ENCODE measurements around the gene MFSD1.

DNA sequence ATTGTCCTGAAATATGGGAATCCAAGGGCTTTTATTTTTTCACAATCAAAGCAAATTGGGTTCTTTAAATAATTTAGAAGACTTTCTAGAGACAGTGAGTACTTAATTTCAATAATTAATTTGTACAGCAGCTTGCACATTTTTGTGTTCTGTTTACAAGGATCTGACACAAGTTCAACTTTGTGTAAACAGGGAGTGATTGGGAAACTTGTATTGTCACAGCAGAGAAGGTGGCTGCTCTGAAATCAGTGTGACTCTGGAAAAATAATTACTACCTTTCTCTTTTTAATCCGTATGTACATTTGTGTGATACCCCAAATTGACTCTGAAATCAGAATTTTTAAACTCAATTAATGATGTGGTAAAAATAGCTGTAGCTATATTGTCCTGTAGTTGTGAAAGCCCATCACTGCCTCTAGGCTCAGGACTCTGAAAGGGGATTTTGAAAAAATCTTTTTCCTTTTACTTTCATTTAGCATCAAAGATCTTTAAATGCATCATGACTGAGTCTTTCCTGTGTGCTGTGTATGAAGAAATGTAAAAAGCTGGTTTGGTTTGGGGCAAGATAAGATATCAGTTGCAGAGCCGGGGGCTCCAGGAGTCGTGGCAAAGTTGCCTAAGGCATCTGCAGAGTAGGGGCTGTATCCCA lies 45.1 kb downstream of the MFSD1 start:
- TF ChIP-seq, protein P1, sequence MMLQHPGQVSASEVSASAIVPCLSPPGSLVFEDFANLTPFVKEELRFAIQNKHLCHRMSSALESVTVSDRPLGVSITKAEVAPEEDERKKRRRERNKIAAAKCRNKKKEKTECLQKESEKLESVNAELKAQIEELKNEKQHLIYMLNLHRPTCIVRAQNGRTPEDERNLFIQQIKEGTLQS (IDR thresholded peaks at IDR 0.05; ENCODE audit: insufficient read depth, low read depth, low read length): no peak
- no peak for TF ChIP-seq NRF1 (IDR thresholded peaks at IDR 0.05; ENCODE audit: low read depth, low read length)
- TF ChIP-seq, protein P2, sequence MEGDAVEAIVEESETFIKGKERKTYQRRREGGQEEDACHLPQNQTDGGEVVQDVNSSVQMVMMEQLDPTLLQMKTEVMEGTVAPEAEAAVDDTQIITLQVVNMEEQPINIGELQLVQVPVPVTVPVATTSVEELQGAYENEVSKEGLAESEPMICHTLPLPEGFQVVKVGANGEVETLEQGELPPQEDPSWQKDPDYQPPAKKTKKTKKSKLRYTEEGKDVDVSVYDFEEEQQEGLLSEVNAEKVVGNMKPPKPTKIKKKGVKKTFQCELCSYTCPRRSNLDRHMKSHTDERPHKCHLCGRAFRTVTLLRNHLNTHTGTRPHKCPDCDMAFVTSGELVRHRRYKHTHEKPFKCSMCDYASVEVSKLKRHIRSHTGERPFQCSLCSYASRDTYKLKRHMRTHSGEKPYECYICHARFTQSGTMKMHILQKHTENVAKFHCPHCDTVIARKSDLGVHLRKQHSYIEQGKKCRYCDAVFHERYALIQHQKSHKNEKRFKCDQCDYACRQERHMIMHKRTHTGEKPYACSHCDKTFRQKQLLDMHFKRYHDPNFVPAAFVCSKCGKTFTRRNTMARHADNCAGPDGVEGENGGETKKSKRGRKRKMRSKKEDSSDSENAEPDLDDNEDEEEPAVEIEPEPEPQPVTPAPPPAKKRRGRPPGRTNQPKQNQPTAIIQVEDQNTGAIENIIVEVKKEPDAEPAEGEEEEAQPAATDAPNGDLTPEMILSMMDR (IDR thresholded peaks at IDR 0.05; ENCODE audit: control extremely low read depth in 1 of 3, insufficient read depth in 1 of 3, low read depth in 1 of 3, low read length in 3 of 3): no peak
- no peak for TF ChIP-seq CBX8 (IDR thresholded peaks at IDR 0.05; ENCODE audit: borderline replicate concordance, low read depth, low read length)
- TF ChIP-seq YY1 (IDR thresholded peaks at IDR 0.05; ENCODE audit: low read depth, low read length): no peak
- TF ChIP-seq PHF8 (conservative IDR thresholded peaks at IDR 0.05; ENCODE audit: low read depth, low read length): no peak
- TF ChIP-seq, protein P3, sequence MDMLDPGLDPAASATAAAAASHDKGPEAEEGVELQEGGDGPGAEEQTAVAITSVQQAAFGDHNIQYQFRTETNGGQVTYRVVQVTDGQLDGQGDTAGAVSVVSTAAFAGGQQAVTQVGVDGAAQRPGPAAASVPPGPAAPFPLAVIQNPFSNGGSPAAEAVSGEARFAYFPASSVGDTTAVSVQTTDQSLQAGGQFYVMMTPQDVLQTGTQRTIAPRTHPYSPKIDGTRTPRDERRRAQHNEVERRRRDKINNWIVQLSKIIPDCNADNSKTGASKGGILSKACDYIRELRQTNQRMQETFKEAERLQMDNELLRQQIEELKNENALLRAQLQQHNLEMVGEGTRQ (IDR thresholded peaks at IDR 0.05; ENCODE audit: low read length): no peak
- no peak for TF ChIP-seq SUZ12 (IDR thresholded peaks at IDR 0.05; ENCODE audit: low read length)
- no peak for TF ChIP-seq RFX5 (IDR thresholded peaks at IDR 0.05; ENCODE audit: borderline replicate concordance, low read depth, low read length)
- TF ChIP-seq EZH2 (IDR thresholded peaks at IDR 0.05; ENCODE audit: low read depth, low read length, severe bottlenecking): no peak
- TF ChIP-seq, protein P4, sequence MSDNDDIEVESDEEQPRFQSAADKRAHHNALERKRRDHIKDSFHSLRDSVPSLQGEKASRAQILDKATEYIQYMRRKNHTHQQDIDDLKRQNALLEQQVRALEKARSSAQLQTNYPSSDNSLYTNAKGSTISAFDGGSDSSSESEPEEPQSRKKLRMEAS (IDR thresholded peaks at IDR 0.05): no peak
- no peak for TF ChIP-seq ZNF274 (IDR thresholded peaks at IDR 0.05; ENCODE audit: borderline replicate concordance, extremely low read depth, low read length)
- TF ChIP-seq POLR2AphosphoS5 (IDR thresholded peaks at IDR 0.05; ENCODE audit: low read depth, low read length): no peak
- no peak for TF ChIP-seq GABPA (IDR thresholded peaks at IDR 0.05; ENCODE audit: borderline replicate concordance, insufficient read depth, low read length)

Measured in H1 (cell line).